Activated CD8-positive, alpha-beta memory T cell treated with anti-CD3 and anti-CD28 coated beads, Interleukin-2, amount 50 U/mL, for 48 hours (primary cell): Measurements from ENCODE around the gene CPD.
A peak's percentile ranks its signal among the peaks of the same experiment; 100 is the strongest.
"Not testable (repeated sequence)": the region's sequence is repeated elsewhere in the genome, so short reads cannot be mapped to it uniquely, and the experiment has no call there.

Experiments
- DNase-seq: peaks from one replicate; pipeline ENCODE4 v3.0.0-alpha.2; 2020

CPD gene

GRCh38 chr17:30436729-30437128, 58.0 kb downstream of the CPD start:
- DNase-seq: no peak

- DNase-seq: no peak
Measured at GRCh38 chr17:30443721-30444120, 65.0 kb downstream of the CPD start.

DNA sequence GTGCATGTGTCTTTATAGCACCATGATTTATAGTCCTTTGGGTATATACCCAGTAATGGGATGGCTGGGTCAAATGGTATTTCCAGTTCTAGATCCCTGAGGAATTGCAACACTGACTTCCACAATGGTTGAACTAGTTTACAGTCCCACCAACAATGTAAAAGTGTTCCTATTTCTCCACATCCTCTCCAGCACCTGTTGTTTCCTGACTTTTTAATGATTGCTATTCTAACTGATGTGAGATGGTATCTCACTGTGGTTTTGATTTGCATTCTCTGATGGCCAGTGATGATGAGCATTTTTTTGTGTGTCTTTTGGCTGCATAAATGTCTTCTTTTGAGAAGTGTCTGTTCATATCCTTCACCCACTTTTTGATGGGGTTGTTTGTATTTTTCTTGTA, 67.9 kb downstream of the CPD start:
- DNase-seq: not testable (repeated sequence)

GRCh38 chr17:30449480-30449879, 70.8 kb downstream of the CPD start:
- no peak for DNase-seq

DNA sequence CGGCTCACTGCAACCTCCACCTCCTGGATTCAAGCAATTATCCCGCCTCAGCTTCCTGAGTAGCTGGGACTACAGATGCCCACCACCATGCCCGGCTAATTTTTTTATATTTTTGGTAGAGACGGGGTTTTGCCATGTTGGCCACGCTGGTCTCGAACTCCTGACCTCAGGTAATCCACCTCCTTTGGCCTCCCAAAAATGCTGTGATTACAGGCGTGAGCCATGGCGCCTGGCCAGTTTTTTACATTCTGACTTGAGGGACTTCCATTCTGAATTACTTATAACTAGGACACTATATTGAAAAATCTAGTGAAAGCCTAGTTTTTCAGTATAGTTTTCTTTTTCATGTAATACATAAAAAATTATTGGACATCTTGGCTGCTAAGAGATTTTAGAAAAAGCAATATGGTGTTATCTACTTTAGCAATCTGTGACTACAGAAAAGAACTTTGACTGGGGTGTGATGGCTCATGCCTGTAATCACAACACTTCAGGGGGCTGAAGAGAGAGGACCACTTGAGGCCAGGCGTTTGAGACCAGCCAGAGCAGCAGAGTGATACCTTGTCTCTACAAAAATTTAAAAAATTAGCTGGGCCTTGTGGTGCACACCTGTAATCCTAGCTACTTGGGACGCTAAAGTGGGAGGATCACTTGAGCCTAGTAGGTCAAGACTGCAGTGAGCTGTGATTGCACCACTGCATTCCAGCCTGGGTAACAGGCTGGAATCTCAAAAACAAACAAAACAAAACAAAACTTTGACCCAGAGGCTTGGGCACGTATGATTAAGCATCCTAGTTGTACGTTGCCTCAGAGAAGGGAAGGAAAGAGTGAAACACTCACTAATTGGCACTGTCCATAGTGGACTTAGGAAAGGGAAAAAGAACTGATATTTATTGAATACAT, 71.6 kb downstream of the CPD start:
- DNase-seq: no peak

- DNase-seq: no peak
Measured at GRCh38 chr17:30454635-30455034, 75.9 kb downstream of the CPD start.

- no peak for DNase-seq
Measured at GRCh38 chr17:30458371-30458770, 79.6 kb downstream of the CPD start.

DNA sequence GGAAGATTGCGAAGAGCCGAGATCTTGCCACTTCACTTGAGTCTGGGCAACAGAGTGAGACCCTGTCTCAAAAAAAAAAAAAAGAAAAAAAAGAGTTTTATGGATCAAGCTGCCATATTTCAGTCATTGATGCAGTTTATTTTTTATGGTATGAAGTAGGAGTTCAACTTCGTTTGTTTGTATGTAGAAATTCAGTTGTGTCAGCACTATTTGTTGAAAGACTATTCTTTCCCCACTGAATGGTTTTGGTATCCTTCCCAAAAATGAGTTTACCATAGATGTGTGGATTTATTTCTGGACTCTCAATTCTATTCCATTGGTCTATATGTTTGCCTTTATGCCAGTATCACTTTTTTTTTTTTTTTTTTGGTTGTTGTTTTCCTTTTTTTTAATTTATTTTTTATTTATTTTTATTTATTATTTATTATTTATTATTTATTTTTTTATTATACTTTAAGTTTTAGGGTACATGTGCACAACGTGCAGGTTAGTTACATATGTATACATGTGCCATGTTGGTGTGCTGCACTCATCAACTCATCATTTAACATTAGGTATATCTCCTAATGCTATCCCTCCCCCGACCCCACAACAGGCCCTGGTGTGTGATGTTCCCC, 80.2 kb downstream of the CPD start:
- not testable (repeated sequence) for DNase-seq

- no peak for DNase-seq
Measured at GRCh38 chr17:30468465-30468864, 89.7 kb downstream of the CPD start.

DNA sequence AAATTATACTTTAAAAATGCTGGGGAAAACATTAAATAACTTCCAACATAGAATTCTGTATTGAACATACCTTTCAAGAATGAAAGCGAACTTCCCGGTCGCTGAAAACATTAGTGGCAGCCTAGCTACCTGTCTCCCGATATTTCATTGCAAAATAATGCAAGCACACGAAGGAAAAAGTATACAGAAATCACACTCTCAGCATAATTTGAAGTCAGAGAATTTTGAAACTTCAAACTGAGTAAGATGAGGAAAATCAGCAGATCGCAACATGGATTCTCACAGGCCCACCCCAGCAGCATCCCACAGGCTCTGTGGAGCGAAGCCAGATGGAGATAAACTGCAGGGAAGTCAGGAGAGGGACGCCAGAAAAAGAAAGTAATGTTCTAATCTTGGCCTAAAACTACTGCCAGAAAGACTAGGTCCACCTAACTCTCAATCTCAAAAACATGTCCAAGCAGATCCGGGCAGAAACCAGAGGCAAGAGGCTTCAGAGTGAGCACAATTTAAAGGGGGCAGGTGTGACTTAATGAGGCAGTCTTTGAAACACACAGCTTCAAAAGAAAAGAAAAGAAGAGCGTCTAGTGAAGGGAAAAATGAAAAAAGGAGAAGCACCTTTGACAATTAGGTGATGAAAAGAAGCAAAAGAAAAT, 93.6 kb downstream of the CPD start:
- no peak for DNase-seq

GRCh38 chr17:30475206-30475605, 96.5 kb downstream of the CPD start:
- no peak for DNase-seq

- peak; percentile 67 for DNase-seq
Measured at GRCh38 chr17:30476726-30477082, 98.0 kb downstream of the CPD start.

DNA sequence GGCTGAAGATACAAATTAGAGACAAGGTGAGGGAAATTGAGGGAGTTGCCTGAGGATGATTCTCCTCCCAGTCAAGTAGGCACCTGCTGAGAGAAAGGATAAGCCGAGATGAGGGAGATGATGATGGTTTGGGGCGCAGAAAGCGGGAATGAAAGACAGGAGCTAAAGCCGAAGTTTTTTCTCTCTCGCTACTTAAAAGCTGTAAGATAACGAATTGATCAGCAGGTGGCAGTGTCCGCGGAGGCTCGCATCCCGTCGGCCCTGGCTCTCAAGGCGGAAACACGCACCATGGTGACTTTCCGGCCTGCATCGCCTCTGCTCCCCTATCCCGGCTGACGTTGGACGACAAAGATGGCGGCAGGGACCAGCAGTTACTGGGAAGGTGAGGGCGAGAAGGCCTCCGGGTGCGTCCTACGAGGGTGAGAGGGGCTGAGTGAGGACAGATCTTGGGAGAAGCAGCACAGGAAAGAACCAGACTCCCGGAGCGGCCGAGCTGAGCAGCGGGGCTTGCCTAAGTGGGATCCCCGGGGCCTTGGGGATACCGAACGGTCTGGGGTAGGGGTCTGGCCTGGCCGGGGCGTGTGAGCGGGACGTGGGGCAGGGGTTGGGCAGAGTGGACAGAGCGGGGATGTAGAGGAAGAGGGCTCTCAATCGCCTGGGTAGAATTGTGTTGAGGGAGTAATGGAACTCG, 98.5 kb downstream of the CPD start, which contains the start of gene GOSR1:
Gene GOSR1, plus strand, starts transcription at position 326 of the 691 bp plus-strand sequence. Its CDS starts 26 bp downstream, at position 352.
- DNase-seq: peak; percentile 93

GRCh38 chr17:30477774-30478115, 99.0 kb downstream of the CPD start:
- no peak for DNase-seq

GRCh38 chr17:30482555-30482954, 103.8 kb downstream of the CPD start:
- DNase-seq: no peak

- DNase-seq: no peak
Measured at GRCh38 chr17:30483159-30483558, 104.4 kb downstream of the CPD start.

GRCh38 chr17:30493780-30494179, 115.1 kb downstream of the CPD start:
- no peak for DNase-seq

DNA sequence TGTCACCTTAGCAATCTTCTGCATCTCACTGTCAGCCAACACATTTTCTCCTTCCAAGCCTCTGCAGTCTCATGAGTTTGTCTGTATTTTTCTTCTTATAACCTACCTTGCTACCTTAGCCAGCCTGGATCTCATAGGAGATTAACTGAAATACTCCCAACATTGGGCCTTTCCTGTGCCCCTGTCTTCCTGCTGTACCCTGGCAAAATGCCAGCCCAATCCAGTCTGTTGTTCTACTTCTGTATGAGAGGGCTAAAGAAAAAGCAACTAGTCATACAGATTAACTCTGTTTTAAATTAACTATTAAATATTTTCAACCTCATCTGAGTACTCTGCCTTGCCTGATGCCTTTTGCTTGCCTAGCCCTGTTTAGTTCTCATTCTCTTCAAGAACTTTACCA, 116.9 kb downstream of the CPD start:
- no peak for DNase-seq

DNA sequence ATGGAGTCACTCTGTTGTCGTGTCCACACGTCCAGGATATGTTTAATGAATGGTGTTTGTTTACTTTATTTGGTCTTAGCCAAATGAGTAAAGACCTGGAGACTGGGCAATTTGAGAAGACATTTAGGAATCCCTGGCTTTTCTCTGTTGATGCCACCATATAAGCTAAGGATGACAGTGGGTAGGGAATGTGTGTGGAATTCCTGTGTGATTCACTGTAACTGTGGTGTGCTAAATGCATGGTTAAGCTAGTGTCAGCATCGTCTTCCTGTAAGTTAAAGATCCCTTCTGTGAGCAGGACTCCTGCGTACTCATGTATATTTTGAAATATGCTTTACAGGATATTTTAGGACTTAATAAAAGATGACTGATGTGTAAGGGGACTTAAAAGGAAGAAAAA, 124.8 kb downstream of the CPD start:
- DNase-seq: no peak

DNA sequence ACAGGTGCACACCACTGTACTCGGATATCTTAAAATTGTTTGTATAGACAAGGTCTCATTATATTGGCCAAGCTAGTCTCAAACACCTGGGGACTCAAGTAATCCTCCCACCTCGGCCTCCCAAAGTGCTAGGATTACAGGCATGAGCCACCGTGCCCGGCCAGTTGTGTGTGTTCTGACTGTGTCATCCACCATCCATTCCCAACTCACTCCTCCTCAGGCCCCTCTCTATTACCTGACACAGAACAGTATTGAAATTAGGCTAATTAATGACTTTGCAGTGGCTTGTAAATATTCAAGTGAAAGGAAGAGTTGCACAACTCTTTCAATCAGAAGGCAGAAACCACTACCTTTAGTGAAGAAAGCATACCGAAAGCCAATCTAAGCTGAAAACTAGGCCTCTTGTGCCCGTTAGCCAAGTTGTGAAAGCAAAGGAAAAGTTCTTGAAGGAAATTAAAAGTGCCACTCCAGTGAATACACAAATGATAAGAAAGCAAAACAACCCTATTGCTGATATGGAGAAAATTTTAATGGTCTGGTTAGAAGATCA, 127.2 kb downstream of the CPD start:
- DNase-seq: no peak

DNA sequence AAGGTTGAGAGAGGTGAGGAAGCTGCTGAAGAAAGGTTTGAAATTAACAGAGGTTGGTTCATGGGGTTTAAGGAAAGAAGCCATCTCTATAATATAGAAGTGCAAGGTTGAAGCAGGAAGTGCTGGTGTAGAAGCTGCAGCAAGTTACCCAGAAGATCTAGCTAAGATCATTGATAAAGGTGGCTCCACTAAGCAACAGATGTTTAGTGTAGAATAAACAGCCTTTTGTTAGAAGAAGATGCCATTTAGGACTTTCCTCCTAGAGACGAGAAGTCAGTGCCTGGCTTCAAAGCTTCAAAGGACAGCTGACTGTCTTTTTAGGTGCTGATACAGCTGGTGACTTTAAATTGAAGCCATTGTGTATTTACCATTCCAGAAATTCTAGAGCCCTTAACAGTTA, 127.8 kb downstream of the CPD start:
- DNase-seq: no peak

- DNase-seq: no peak
Measured at GRCh38 chr17:30513346-30513745, 134.6 kb downstream of the CPD start.
